Thymus (tissue), 11 donors: ENCODE measurements around the gene HFM1. TPM values are rescaled to one million over a fixed set of nuclear protein-coding genes. Genes with fewer than 3 reads are reported as not detected.
A peak's percentile ranks its signal among the peaks of the same experiment; 100 is the strongest.
"Not testable (repeated sequence)": the region's sequence is repeated elsewhere in the genome, so short reads cannot be mapped to it uniquely, and the experiment has no call there.

Experiments
- DNase-seq, 9 donors: peaks; one replicate each; pipeline ENCODE4 v3.0.0-alpha.2; 2013; ENCODE audit warnings: low spot score in 9 of 9, low read depth in 6 of 9, missing footprints in 1 of 9
- H3K27ac ChIP-seq, 2 donors: one replicate each; pipeline ENCODE4 v1.5.1; 2013; ENCODE audit warnings: control low read depth in 1 of 2, low read depth in 1 of 2, low read length in 1 of 2, mild to moderate bottlenecking in 1 of 2, moderate library complexity in 1 of 2
- H3K27me3 ChIP-seq, 2 donors: one replicate each; pipeline ENCODE4 v1.5.1; 2013; ENCODE audit warnings: low read length in 1 of 2; ENCODE audit not compliant: control insufficient read depth in 2 of 2, insufficient read depth in 1 of 2
- H3K36me3 ChIP-seq, 2 donors: one replicate each; pipeline ENCODE4 v1.5.1; 2013; ENCODE audit warnings: low read length in 1 of 2, mild to moderate bottlenecking in 1 of 2, moderate library complexity in 1 of 2; ENCODE audit not compliant: control insufficient read depth in 2 of 2, insufficient read depth in 2 of 2
- H3K4me1 ChIP-seq, 2 donors: one replicate each; pipeline ENCODE4 v1.5.1; 2013; ENCODE audit warnings: low read length in 2 of 2; ENCODE audit not compliant: control insufficient read depth in 2 of 2, insufficient read depth in 2 of 2
- H3K4me3 ChIP-seq, 2 donors: one replicate each; pipeline ENCODE4 v1.5.1; 2013; ENCODE audit warnings: low read length in 2 of 2, control low read depth in 1 of 2, mild to moderate bottlenecking in 1 of 2
- H3K9me3 ChIP-seq, 2 donors: one replicate each; pipeline ENCODE4 v1.5.1; 2013; ENCODE audit warnings: low read length in 1 of 2, mild to moderate bottlenecking in 1 of 2; ENCODE audit not compliant: control insufficient read depth in 2 of 2, insufficient read depth in 1 of 2
- WGBS: extraction: QIAGEN DNeasy Blood & Tissue Kit; methylation state at CpG from one replicate; pipeline ENCODE4 v1.1.7; 2013; 5-methylcytosine and 5-hydroxymethylcytosine counted together
- polyA plus RNA-seq: library from polyadenylated mRNA; stranded (reverse); fragments of 200-250 nt; gene quantifications from one replicate; pipeline ENCODE4 v1.2.3, GENCODE V29; 2013
- total RNA-seq: library from RNA; stranded (reverse); fragments of 120-200 nt; gene quantifications from one replicate; pipeline ENCODE4 v1.2.4, GENCODE V29; 2013
- donor health status: healthy.

The HFM1 gene
- total and polyA plus RNA-seq, 2 donors, result 0.85 to 1.1 TPM

GRCh38 chr1:91393042-91393441, 11.6 kb downstream of the HFM1 start:
- DNase-seq, result no peak
- H3K4me3 ChIP-seq, result no peak overlapping the region
- no peaks in the 10 kb centered on the region for H3K36me3 ChIP-seq
- WGBS, result 93% methylated on average over 1 of the region's 1 CpG
- H3K27me3 ChIP-seq, result no peaks in the 10 kb centered on the region
- no peaks in the 10 kb centered on the region for H3K4me1 ChIP-seq
- H3K27ac ChIP-seq, result no peak overlapping the region
- H3K9me3 ChIP-seq, result no peaks in the 10 kb centered on the region

- no peaks in the 10 kb centered on the region for H3K4me1 ChIP-seq
- no peak for DNase-seq
- no peaks in the 10 kb centered on the region for H3K36me3 ChIP-seq
- WGBS, result 96% methylated on average over 2 of the region's 2 CpGs
- H3K4me3 ChIP-seq, result no peak overlapping the region
- no peaks in the 10 kb centered on the region for H3K27me3 ChIP-seq
- no peak overlapping the region for H3K27ac ChIP-seq
- H3K9me3 ChIP-seq, result no peaks in the 10 kb centered on the region
Observed at GRCh38 chr1:91386109-91386508, 18.5 kb downstream of the HFM1 start.

- Histone ChIP-seq H3K9me3 (no peaks in the 10 kb centered on the region), H3K4me3 (no peak overlapping the region), H3K27ac (no peak overlapping the region), H3K36me3 (no peaks in the 10 kb centered on the region), H3K4me1 (no peaks in the 10 kb centered on the region), H3K27me3 (no peaks in the 10 kb centered on the region)
- DNase-seq, result no peak
- 91% methylated on average over 2 of the region's 2 CpGs for WGBS
Observed at GRCh38 chr1:91383456-91383855, 21.2 kb downstream of the HFM1 start.

- no peak overlapping the region for H3K4me3 ChIP-seq
- no peak overlapping the region for H3K27ac ChIP-seq
- H3K4me1 ChIP-seq, result no peaks in the 10 kb centered on the region
- 97% methylated on average over 3 of the region's 3 CpGs for WGBS
- no peaks in the 10 kb centered on the region for H3K9me3 ChIP-seq
- H3K27me3 ChIP-seq, result no peaks in the 10 kb centered on the region
- no peak for DNase-seq
- H3K36me3 ChIP-seq, result no peaks in the 10 kb centered on the region
Observed at GRCh38 chr1:91381844-91382243, 22.8 kb downstream of the HFM1 start.

- WGBS, result 93% methylated on average over 1 of the region's 1 CpG
- H3K4me3 ChIP-seq, result no peak overlapping the region
- no peak for DNase-seq
Observed at GRCh38 chr1:91374086-91374485, 30.6 kb downstream of the HFM1 start.

GRCh38 chr1:91372230-91372629, 32.4 kb downstream of the HFM1 start:
- not testable (repeated sequence) for H3K27me3 ChIP-seq, H3K36me3 ChIP-seq, H3K4me1 ChIP-seq, H3K4me3 ChIP-seq, DNase-seq, H3K9me3 ChIP-seq, H3K27ac ChIP-seq
- 98% methylated on average over 3 of the region's 3 CpGs for WGBS

More at GRCh38 chr1:91374086-91374485, 30.6 kb downstream of the HFM1 start:
- Histone ChIP-seq H3K27me3 (no peaks in the 10 kb centered on the region), H3K9me3 (no peaks in the 10 kb centered on the region), H3K27ac (no peak overlapping the region), H3K36me3 (no peaks in the 10 kb centered on the region), H3K4me1 (no peaks in the 10 kb centered on the region)

GRCh38 chr1:91349524-91349923, 55.1 kb downstream of the HFM1 start:
- DNase-seq, result no peak
- no peak overlapping the region for H3K4me3 ChIP-seq
- no peak overlapping the region for H3K27ac ChIP-seq
- 95% methylated on average over 2 of the region's 2 CpGs for WGBS
- H3K27me3 ChIP-seq, result no peaks in the 10 kb centered on the region
- H3K9me3 ChIP-seq, result no peaks in the 10 kb centered on the region
- H3K36me3 ChIP-seq, result no peaks in the 10 kb centered on the region
- H3K4me1 ChIP-seq, result no peaks in the 10 kb centered on the region

- H3K9me3 ChIP-seq, result no peaks in the 10 kb centered on the region
- no peak for DNase-seq
- H3K4me1 ChIP-seq, result no peaks in the 10 kb centered on the region
- H3K27ac ChIP-seq, result no peak overlapping the region
- H3K27me3 ChIP-seq, result no peaks in the 10 kb centered on the region
- H3K4me3 ChIP-seq, result no peak overlapping the region
- 94% methylated on average over 3 of the region's 3 CpGs for WGBS
- H3K36me3 ChIP-seq, result no peaks in the 10 kb centered on the region
Observed at GRCh38 chr1:91346824-91347223, 57.8 kb downstream of the HFM1 start.

GRCh38 chr1:91345395-91346005, 59.1 kb downstream of the HFM1 start:
- H3K27ac ChIP-seq, result no peak overlapping the region
- H3K27me3 ChIP-seq, result no peaks in the 10 kb centered on the region
- H3K36me3 ChIP-seq, result no peaks in the 10 kb centered on the region
- DNase-seq, result peak in 1 of 9 donors; percentile 4
- H3K4me1 ChIP-seq, result no peaks in the 10 kb centered on the region
- WGBS, result 72% methylated on average over 4 of the region's 4 CpGs
- no peaks in the 10 kb centered on the region for H3K9me3 ChIP-seq
- H3K4me3 ChIP-seq, result no peak overlapping the region

- 97% methylated on average over 7 of the region's 7 CpGs for WGBS
- H3K9me3 ChIP-seq, result no peaks in the 10 kb centered on the region
- no peak overlapping the region for H3K27ac ChIP-seq
- no peaks in the 10 kb centered on the region for H3K27me3 ChIP-seq
- no peak for DNase-seq
- no peaks in the 10 kb centered on the region for H3K36me3 ChIP-seq
- H3K4me1 ChIP-seq, result no peaks in the 10 kb centered on the region
- H3K4me3 ChIP-seq, result no peak overlapping the region
Observed at GRCh38 chr1:91338501-91338900, 66.1 kb downstream of the HFM1 start.
